Stromal cell of bone marrow (primary cell): ENCODE results near the gene NONO.
"Not testable (repeated sequence)": the region's sequence is repeated elsewhere in the genome, so short reads cannot be mapped to it uniquely, and the experiment has no call there.

Experiments used
- DNase-seq: peaks from one replicate; pipeline ENCODE4 v3.0.0-alpha.2; 2012; ENCODE audit warnings: low read depth

NONO gene

GRCh38 chrX:71291381-71291780, 7.9 kb downstream of the NONO start:
- DNase-seq, result peak; percentile 29

- peak; percentile 14 for DNase-seq
Observed at GRCh38 chrX:71292669-71293365, 9.4 kb downstream of the NONO start.

DNA sequence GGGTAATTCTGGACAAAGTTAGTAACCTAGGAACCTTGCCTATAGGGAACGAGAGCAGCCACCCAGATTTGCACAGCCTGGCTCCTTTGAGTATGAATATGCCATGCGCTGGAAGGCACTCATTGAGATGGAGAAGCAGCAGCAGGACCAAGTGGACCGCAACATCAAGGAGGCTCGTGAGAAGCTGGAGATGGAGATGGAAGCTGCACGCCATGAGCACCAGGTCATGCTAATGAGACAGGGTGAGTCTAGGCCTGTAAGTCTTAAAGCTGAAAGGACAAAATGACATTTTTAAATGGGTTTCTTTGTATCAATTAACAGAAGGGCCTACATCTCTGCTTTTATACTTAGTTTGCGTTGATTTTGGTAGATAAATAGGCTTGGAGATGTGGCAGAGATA, 13.4 kb downstream of the NONO start:
- no peak for DNase-seq

GRCh38 chrX:71298119-71298518, 14.7 kb downstream of the NONO start:
- no peak for DNase-seq

GRCh38 chrX:71300064-71300463, 16.6 kb downstream of the NONO start:
- DNase-seq, result not testable (repeated sequence)

GRCh38 chrX:71300495-71300894, 17.1 kb downstream of the NONO start:
- DNase-seq, result not testable (repeated sequence)

GRCh38 chrX:71301195-71301924, 17.9 kb downstream of the NONO start, which contains the start of gene ITGB1BP2:
Gene ITGB1BP2 (plus strand): TSS chrX:71301750. CDS start chrX:71301807, 57 bp downstream.
- peak; percentile 10 for DNase-seq

- DNase-seq, result no peak
Observed at GRCh38 chrX:71302461-71303213, 19.2 kb downstream of the NONO start.

GRCh38 chrX:71304561-71304960, 21.1 kb downstream of the NONO start:
- no peak for DNase-seq

- DNase-seq, result peak; percentile 37
Observed at GRCh38 chrX:71315917-71316316, 32.5 kb downstream of the NONO start.

- DNase-seq, result not testable (repeated sequence)
Observed at GRCh38 chrX:71316959-71317358, 33.5 kb downstream of the NONO start.

DNA sequence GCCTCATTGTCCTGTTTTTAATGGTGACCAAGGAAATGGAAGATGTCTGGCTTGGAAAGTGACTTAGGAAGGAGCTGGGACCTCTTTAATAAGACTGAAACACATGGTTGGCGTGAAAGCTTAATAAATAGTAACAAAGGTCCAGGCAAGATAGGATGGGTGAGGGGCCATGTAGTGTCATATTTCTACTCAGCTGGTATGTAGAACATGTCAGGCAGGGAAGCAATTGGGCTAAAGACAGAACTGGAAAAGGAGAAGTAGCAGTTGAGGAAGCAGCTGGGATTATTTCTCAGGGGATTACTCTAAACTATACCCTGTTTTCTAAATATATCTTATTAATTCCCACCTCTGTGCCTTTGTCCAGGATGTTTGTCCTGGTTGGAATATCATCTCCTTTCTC, 36.7 kb downstream of the NONO start:
- DNase-seq, result no peak

DNA sequence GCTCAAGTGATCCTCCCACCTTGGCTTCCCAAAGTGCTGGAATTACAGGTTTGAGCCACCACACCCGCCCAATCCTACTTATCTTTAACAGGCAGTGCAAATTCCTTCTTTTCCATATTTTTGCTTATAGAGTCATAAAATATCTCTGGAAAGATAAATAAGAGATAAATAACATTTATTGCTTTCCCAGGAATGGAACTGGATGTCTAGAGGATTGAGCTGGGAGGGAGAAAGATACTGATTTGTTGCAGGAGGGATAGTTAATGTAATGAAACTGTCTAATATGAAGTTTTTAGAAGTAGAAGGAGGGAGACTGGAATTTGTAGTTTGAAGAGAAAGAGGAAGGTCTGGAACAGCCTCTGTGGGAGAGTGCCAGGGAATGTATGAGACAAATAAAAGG, 38.3 kb downstream of the NONO start:
- DNase-seq, result no peak

DNA sequence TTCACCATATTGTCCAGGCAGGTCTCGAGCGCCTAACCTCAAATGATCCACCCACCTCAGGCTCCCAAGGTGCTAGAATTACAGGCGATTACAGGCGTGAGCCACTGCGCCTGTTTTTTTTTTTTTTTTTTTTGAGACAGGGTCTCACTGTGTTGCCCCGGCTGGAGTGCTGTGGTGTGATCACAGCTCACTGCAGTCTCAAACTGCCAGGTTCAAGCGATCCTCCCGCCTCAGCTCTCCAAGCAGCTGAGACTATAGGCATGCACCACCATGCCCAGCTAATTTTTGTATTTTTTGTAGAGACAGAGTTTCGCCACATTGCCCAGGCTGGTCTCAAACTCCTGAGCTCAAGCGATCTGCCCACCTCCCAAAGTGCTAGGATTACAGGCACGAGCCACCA, 41.0 kb downstream of the NONO start:
- DNase-seq, result not testable (repeated sequence)

- DNase-seq, result no peak
Observed at GRCh38 chrX:71326394-71326793, 43.0 kb downstream of the NONO start.

- not testable (repeated sequence) for DNase-seq
Observed at GRCh38 chrX:71349151-71349665, 65.8 kb downstream of the NONO start.

DNA sequence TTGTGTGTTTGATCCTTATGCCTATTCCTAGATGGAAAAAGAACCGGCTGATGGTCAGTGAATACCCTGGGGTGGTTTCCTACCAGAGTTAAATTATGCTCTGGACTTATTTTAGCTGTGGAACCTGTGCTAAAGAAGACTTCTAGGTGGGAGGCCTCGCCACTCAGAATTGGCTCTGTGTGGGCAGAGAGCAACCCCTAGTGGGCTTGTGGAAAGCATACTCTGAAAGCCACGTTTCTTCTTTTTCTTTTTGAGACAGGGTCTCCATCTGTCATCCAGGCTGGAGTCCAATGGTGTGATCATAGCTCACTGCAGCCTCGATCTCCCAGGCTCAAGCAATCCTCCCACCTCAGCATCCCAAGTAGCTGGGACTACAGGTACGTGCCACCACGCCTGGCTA, 66.4 kb downstream of the NONO start:
- DNase-seq, result not testable (repeated sequence)
